ENCODE data around the gene RHO.
"Not testable (repeated sequence)": the region's sequence is repeated elsewhere in the genome, so short reads cannot be mapped to it uniquely, and the experiment has no call there.

The RHO gene

GRCh38 chr3:129545951-129546350 lies 17.5 kb downstream of the RHO start:
- not testable (repeated sequence) for DNase-seq (ENCODE audit: low read depth)

- no peak for DNase-seq (ENCODE audit: low read depth)
Observed at GRCh38 chr3:129547241-129547640, 18.8 kb downstream of the RHO start.

GRCh38 chr3:129548104-129548965 lies 19.9 kb downstream of the RHO start:
- no peak for DNase-seq (ENCODE audit: low read depth)

GRCh38 chr3:129549006-129549800 lies 20.8 kb downstream of the RHO start:
- no peak for DNase-seq (ENCODE audit: low read depth)

- no peak for DNase-seq (ENCODE audit: low read depth)
Observed at GRCh38 chr3:129549805-129550204, 21.4 kb downstream of the RHO start.

- no peak for DNase-seq (ENCODE audit: low read depth)
Observed at GRCh38 chr3:129552287-129553050, 24.0 kb downstream of the RHO start.

- DNase-seq (ENCODE audit: low read depth) = no peak
Observed at GRCh38 chr3:129553171-129553570, 24.7 kb downstream of the RHO start.

- no peak for DNase-seq (ENCODE audit: low read depth)
Observed at GRCh38 chr3:129553719-129554118, 25.3 kb downstream of the RHO start.

GRCh38 chr3:129554356-129555152 lies 26.1 kb downstream of the RHO start:
- no peak for DNase-seq (ENCODE audit: low read depth)

- DNase-seq (ENCODE audit: low read depth) = no peak
Observed at GRCh38 chr3:129555153-129555550, 26.7 kb downstream of the RHO start.

GRCh38 chr3:129555616-129556357 lies 27.3 kb downstream of the RHO start:
- no peak for DNase-seq (ENCODE audit: low read depth)

- no peak for DNase-seq (ENCODE audit: low read depth)
Observed at GRCh38 chr3:129556358-129556695, 27.9 kb downstream of the RHO start.

GRCh38 chr3:129556890-129557547 lies 28.6 kb downstream of the RHO start:
- DNase-seq (ENCODE audit: low read depth) = no peak

- no peak for DNase-seq (ENCODE audit: low read depth)
Observed at GRCh38 chr3:129557548-129557894, 29.1 kb downstream of the RHO start.

GRCh38 chr3:129558081-129558771 lies 29.8 kb downstream of the RHO start:
- DNase-seq (ENCODE audit: low read depth) = no peak

- no peak for DNase-seq (ENCODE audit: low read depth)
Observed at GRCh38 chr3:129558772-129559564, 30.5 kb downstream of the RHO start.

GRCh38 chr3:129559565-129560079 lies 31.2 kb downstream of the RHO start:
- DNase-seq (ENCODE audit: low read depth) = no peak

GRCh38 chr3:129560269-129560787 lies 31.9 kb downstream of the RHO start:
- DNase-seq (ENCODE audit: low read depth) = no peak

Measured in stimulated activated CD4-positive, alpha-beta T cell treated with anti-CD3 and anti-CD28 coated beads, Interleukin-2, amount 100 ng/mL, for 4 hours (primary cell).